Measurements from ENCODE around the gene FOSL1. TPM values are rescaled to one million over a fixed set of nuclear protein-coding genes. Genes with fewer than 3 reads are reported as not detected.

The FOSL1 gene
- total and polyA plus RNA-seq, 2 of the 13 experiments (the other 11 are each of a cell fraction or from before 2014, with no cell fraction given) = 4.0 to 4.1 TPM

DNA sequence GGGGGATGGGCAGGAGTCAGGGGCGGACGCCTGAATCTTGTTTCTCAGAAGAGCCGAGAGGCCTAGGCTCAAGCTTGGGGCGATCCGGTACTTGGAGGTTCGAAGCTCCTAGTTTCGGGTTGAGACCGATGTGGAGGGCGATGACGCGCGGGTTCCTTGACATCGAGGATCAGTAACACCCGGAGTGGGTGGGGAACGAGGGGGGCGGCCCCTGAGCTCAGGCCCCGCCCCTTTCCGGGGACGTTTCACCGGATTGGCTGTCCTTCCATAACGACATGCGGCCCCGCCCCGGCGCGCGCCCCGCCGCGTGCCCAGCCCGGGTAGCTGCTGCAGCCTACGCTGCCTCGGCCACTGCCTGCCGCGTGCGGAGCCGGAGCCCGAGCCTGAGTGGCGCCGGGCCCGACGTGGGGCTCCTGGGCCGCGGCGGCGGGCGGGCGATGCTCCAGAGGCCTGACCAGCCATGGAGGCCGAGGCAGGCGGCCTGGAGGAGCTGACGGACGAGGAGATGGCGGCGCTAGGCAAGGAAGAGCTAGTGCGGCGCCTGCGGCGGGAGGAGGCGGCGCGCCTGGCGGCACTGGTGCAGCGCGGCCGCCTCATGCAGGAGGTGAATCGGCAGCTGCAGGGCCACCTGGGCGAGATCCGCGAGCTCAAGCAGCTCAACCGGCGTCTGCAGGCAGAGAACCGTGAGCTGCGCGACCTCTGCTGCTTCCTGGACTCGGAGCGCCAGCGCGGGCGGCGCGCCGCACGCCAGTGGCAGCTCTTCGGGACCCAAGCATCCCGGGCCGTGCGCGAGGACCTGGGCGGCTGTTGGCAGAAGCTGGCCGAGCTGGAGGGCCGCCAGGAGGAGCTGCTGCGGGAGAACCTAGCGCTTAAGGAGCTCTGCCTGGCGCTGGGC lies 9.6 kb downstream of the FOSL1 start, which contains the start of gene CCDC85B (continued):
- TF ChIP-seq RBFOX2 (IDR thresholded peaks at IDR 0.05; ENCODE audit: low read depth, low read length) (peak; percentile 87), SAFB2 (CRISPR knock-in tag; IDR thresholded peaks at IDR 0.05; ENCODE audit: borderline replicate concordance, low read depth) (peak; percentile 61), NFYB (CRISPR knock-in tag; IDR thresholded peaks at IDR 0.05) (peak; percentile 69), HNRNPUL1 (IDR thresholded peaks at IDR 0.05; ENCODE audit: low read depth, low read length) (no peak), TCF7L2 (IDR thresholded peaks at IDR 0.05; ENCODE audit: low read depth, low read length) (no peak), ZBTB42 (CRISPR knock-in tag; IDR thresholded peaks at IDR 0.05) (no peak)
- TF ChIP-seq, protein P1, sequence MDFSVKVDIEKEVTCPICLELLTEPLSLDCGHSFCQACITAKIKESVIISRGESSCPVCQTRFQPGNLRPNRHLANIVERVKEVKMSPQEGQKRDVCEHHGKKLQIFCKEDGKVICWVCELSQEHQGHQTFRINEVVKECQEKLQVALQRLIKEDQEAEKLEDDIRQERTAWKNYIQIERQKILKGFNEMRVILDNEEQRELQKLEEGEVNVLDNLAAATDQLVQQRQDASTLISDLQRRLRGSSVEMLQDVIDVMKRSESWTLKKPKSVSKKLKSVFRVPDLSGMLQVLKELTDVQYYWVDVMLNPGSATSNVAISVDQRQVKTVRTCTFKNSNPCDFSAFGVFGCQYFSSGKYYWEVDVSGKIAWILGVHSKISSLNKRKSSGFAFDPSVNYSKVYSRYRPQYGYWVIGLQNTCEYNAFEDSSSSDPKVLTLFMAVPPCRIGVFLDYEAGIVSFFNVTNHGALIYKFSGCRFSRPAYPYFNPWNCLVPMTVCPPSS (IDR thresholded peaks at IDR 0.05) = no peak
- TF ChIP-seq, protein P2, sequence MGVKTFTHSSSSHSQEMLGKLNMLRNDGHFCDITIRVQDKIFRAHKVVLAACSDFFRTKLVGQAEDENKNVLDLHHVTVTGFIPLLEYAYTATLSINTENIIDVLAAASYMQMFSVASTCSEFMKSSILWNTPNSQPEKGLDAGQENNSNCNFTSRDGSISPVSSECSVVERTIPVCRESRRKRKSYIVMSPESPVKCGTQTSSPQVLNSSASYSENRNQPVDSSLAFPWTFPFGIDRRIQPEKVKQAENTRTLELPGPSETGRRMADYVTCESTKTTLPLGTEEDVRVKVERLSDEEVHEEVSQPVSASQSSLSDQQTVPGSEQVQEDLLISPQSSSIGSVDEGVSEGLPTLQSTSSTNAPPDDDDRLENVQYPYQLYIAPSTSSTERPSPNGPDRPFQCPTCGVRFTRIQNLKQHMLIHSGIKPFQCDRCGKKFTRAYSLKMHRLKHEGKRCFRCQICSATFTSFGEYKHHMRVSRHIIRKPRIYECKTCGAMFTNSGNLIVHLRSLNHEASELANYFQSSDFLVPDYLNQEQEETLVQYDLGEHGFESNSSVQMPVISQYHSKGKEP (CRISPR knock-in tag; IDR thresholded peaks at IDR 0.05) = 0 out of 2 replicates have a peak, but pooled peaks have one; percentile 43
- TF ChIP-seq, protein P3, sequence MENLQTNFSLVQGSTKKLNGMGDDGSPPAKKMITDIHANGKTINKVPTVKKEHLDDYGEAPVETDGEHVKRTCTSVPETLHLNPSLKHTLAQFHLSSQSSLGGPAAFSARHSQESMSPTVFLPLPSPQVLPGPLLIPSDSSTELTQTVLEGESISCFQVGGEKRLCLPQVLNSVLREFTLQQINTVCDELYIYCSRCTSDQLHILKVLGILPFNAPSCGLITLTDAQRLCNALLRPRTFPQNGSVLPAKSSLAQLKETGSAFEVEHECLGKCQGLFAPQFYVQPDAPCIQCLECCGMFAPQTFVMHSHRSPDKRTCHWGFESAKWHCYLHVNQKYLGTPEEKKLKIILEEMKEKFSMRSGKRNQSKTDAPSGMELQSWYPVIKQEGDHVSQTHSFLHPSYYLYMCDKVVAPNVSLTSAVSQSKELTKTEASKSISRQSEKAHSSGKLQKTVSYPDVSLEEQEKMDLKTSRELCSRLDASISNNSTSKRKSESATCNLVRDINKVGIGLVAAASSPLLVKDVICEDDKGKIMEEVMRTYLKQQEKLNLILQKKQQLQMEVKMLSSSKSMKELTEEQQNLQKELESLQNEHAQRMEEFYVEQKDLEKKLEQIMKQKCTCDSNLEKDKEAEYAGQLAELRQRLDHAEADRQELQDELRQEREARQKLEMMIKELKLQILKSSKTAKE (CRISPR knock-in tag; IDR thresholded peaks at IDR 0.05; ENCODE audit: borderline replicate concordance) = no peak
- TF ChIP-seq, protein P4, sequence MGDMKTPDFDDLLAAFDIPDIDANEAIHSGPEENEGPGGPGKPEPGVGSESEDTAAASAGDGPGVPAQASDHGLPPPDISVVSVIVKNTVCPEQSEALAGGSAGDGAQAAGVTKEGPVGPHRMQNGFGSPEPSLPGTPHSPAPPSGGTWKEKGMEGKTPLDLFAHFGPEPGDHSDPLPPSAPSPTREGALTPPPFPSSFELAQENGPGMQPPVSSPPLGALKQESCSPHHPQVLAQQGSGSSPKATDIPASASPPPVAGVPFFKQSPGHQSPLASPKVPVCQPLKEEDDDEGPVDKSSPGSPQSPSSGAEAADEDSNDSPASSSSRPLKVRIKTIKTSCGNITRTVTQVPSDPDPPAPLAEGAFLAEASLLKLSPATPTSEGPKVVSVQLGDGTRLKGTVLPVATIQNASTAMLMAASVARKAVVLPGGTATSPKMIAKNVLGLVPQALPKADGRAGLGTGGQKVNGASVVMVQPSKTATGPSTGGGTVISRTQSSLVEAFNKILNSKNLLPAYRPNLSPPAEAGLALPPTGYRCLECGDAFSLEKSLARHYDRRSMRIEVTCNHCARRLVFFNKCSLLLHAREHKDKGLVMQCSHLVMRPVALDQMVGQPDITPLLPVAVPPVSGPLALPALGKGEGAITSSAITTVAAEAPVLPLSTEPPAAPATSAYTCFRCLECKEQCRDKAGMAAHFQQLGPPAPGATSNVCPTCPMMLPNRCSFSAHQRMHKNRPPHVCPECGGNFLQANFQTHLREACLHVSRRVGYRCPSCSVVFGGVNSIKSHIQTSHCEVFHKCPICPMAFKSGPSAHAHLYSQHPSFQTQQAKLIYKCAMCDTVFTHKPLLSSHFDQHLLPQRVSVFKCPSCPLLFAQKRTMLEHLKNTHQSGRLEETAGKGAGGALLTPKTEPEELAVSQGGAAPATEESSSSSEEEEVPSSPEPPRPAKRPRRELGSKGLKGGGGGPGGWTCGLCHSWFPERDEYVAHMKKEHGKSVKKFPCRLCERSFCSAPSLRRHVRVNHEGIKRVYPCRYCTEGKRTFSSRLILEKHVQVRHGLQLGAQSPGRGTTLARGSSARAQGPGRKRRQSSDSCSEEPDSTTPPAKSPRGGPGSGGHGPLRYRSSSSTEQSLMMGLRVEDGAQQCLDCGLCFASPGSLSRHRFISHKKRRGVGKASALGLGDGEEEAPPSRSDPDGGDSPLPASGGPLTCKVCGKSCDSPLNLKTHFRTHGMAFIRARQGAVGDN (CRISPR knock-in tag; IDR thresholded peaks at IDR 0.05) = peak; percentile 91
- TF ChIP-seq, protein P5, sequence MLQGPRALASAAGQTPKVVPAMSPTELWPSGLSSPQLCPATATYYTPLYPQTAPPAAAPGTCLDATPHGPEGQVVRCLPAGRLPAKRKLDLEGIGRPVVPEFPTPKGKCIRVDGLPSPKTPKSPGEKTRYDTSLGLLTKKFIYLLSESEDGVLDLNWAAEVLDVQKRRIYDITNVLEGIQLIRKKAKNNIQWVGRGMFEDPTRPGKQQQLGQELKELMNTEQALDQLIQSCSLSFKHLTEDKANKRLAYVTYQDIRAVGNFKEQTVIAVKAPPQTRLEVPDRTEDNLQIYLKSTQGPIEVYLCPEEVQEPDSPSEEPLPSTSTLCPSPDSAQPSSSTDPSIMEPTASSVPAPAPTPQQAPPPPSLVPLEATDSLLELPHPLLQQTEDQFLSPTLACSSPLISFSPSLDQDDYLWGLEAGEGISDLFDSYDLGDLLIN (CRISPR knock-in tag; IDR thresholded peaks at IDR 0.05; ENCODE audit: borderline replicate concordance) = peak; percentile 85; the same call in 1 of the 2 replicates
